HG03045 (cell line): ENCODE measurements around the gene SLCO4A1.

Experiments
- ATAC-seq: cut with Tn5 transposase; IDR thresholded peaks from one replicate; pipeline ENCODE4 v1.9.1; 2021; ENCODE audit warnings: mild to moderate bottlenecking, moderate library complexity; ENCODE audit not compliant: unreplicated experiment

SLCO4A1 gene

GRCh38 chr20:62650551-62651284 is 8.4 kb downstream of the SLCO4A1 start:
- no peak for ATAC-seq

GRCh38 chr20:62651285-62652021 is 9.2 kb downstream of the SLCO4A1 start:
- peak; percentile 44 for ATAC-seq

- peak; percentile 60 for ATAC-seq
Measured at GRCh38 chr20:62652041-62652893, 10.0 kb downstream of the SLCO4A1 start.

GRCh38 chr20:62652894-62653305 is 10.6 kb downstream of the SLCO4A1 start:
- no peak for ATAC-seq

GRCh38 chr20:62653373-62653772 is 11.1 kb downstream of the SLCO4A1 start:
- no peak for ATAC-seq

GRCh38 chr20:62653951-62654685 is 11.8 kb downstream of the SLCO4A1 start:
- ATAC-seq = no peak

GRCh38 chr20:62655282-62656196 is 13.2 kb downstream of the SLCO4A1 start:
- no peak for ATAC-seq

GRCh38 chr20:62656197-62656918 is 14.1 kb downstream of the SLCO4A1 start:
- ATAC-seq = no peak

GRCh38 chr20:62656919-62657588 is 14.8 kb downstream of the SLCO4A1 start:
- ATAC-seq = no peak

GRCh38 chr20:62657589-62657942 is 15.3 kb downstream of the SLCO4A1 start:
- no peak for ATAC-seq

GRCh38 chr20:62657956-62658355 is 15.7 kb downstream of the SLCO4A1 start:
- no peak for ATAC-seq

GRCh38 chr20:62658593-62659178 is 16.4 kb downstream of the SLCO4A1 start:
- no peak for ATAC-seq

- ATAC-seq = no peak
Measured at GRCh38 chr20:62659488-62660239, 17.4 kb downstream of the SLCO4A1 start.

- ATAC-seq = no peak
Measured at GRCh38 chr20:62660240-62660615, 17.9 kb downstream of the SLCO4A1 start.

- no peak for ATAC-seq
Measured at GRCh38 chr20:62660768-62661167, 18.5 kb downstream of the SLCO4A1 start.

- no peak for ATAC-seq
Measured at GRCh38 chr20:62661647-62662046, 19.3 kb downstream of the SLCO4A1 start.

- no peak for ATAC-seq
Measured at GRCh38 chr20:62662422-62662821, 20.1 kb downstream of the SLCO4A1 start.
